Spleen (tissue), 7 donors: ENCODE data around the gene NXN.

Experiments used
- POLR2A ChIP-seq, 3 donors: fragments of 450-650 bp; IDR thresholded peaks; one replicate each; pipeline ENCODE4 v1.5.1; 2017; ENCODE audit warnings: antibody characterized with exemption in 3 of 3, mild to moderate bottlenecking in 1 of 3
- POLR2AphosphoS5 ChIP-seq, 3 donors: sonication (generic); formaldehyde crosslinking; IDR thresholded peaks; one replicate each; pipeline ENCODE4 v1.5.1; 2017; ENCODE audit warnings: antibody characterized with exemption in 3 of 3
- TF ChIP-seq, protein P1 (sequence below), 11 experiments: fragments of 200-600 bp in 7 of 11; fragments of 450-650 bp in 4 of 11; sonication (generic) in 4 of 11; IDR thresholded peaks in 8 of 11; conservative IDR thresholded peaks in 3 of 11; 1 replicate in 7 of 11; 2 replicates in 4 of 11; pipeline versions ENCODE4 v1.4.0 to v1.8.0; 2016 to 2021; ENCODE audit warnings: antibody characterized with exemption in 11 of 11, inconsistent platforms in 4 of 11, mild to moderate bottlenecking in 1 of 11
- donor health status: DM: no; HTN: no; CAD: no; lungs with moderate emphysema.
- donor health status: DM: no; HTN: no; CAD: no.
- donor health status: DM: no; HTN: no; CAD: no.

DNA sequence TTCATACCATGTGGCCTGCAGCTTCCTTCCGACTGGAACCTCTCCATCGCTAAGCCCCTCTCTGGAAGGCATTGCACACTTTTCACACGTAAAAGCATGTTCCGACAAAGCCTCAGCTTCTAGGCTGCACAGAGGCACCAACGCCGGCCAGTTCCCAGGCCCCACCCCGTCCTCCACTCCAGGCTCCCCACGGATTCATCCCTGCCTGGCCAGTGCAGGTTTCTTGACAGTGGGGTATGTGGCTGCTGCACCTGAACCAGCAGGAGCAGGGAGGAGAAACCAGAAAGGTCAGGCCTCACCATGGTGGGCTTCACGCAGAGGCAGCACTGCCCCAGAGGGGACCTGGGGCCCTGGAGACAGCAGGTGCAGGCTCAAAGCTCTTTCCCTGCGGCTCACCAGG lies 31.6 kb upstream of the NXN start:
- TF ChIP-seq, protein P1, sequence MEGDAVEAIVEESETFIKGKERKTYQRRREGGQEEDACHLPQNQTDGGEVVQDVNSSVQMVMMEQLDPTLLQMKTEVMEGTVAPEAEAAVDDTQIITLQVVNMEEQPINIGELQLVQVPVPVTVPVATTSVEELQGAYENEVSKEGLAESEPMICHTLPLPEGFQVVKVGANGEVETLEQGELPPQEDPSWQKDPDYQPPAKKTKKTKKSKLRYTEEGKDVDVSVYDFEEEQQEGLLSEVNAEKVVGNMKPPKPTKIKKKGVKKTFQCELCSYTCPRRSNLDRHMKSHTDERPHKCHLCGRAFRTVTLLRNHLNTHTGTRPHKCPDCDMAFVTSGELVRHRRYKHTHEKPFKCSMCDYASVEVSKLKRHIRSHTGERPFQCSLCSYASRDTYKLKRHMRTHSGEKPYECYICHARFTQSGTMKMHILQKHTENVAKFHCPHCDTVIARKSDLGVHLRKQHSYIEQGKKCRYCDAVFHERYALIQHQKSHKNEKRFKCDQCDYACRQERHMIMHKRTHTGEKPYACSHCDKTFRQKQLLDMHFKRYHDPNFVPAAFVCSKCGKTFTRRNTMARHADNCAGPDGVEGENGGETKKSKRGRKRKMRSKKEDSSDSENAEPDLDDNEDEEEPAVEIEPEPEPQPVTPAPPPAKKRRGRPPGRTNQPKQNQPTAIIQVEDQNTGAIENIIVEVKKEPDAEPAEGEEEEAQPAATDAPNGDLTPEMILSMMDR (IDR thresholded peaks at IDR 0.05 in 8 of 11, conservative IDR thresholded peaks at IDR 0.05 in 3 of 11), result no peak
- TF ChIP-seq POLR2A (IDR thresholded peaks at IDR 0.05) (no peak), POLR2AphosphoS5 (IDR thresholded peaks at IDR 0.05) (no peak)
